Retinal pigment epithelial cell (primary cell): ENCODE data around the gene PLCB3.

ENCODE experiments used
- DNase-seq: peaks from one replicate; pipeline ENCODE4 v3.0.0-alpha.2; 2010; ENCODE audit warnings: low read depth
- H3K4me3 ChIP-seq: 2 replicates; pipeline ENCODE4 v1.5.1; 2011; ENCODE audit warnings: mild to moderate bottlenecking, low read length, control low read depth, moderate library complexity
- CTCF ChIP-seq: conservative IDR thresholded peaks from 2 replicates; pipeline ENCODE4 v1.5.1; 2011; ENCODE audit warnings: low read depth, low read length, control low read depth, inconsistent platforms

Gene PLCB3

GRCh38 chr11:64263021-64263946, 12.0 kb downstream of the PLCB3 start:
- DNase-seq: no peak
- no peak overlapping the region for H3K4me3 ChIP-seq
- no peak for TF ChIP-seq CTCF

- no peak for TF ChIP-seq CTCF
- DNase-seq: no peak
- H3K4me3 ChIP-seq: no peak overlapping the region
Observed at GRCh38 chr11:64263947-64264317, 12.6 kb downstream of the PLCB3 start.

GRCh38 chr11:64264371-64264852, 13.1 kb downstream of the PLCB3 start:
- DNase-seq: no peak
- TF ChIP-seq CTCF: no peak

GRCh38 chr11:64265176-64266160, 14.1 kb downstream of the PLCB3 start:
- DNase-seq: no peak
- H3K4me3 ChIP-seq: no peak overlapping the region
- no peak for TF ChIP-seq CTCF

More at GRCh38 chr11:64264371-64264852, 13.1 kb downstream of the PLCB3 start:
- H3K4me3 ChIP-seq: no peak overlapping the region

- no peak for TF ChIP-seq CTCF
- H3K4me3 ChIP-seq: no peak overlapping the region
- no peak for DNase-seq
Observed at GRCh38 chr11:64266339-64266738, 15.0 kb downstream of the PLCB3 start.

GRCh38 chr11:64267207-64267945, 16.0 kb downstream of the PLCB3 start:
- TF ChIP-seq CTCF: no peak
- DNase-seq: no peak
- H3K4me3 ChIP-seq: no peak overlapping the region
